Caco-2 (cell line): Measurements from ENCODE around the gene NUB1. TPM values are rescaled to one million over a fixed set of nuclear protein-coding genes. Genes with fewer than 3 reads are reported as not detected.

ENCODE experiments used
- BruUV-seq: library from RNA; stranded (reverse); fragments of 400-500 nt; replicated peaks from 2 replicates; lab custom pipeline; 2021; lab: Mats Ljungman, UMichigan
- CTCF ChIA-PET: fragments of 300-600 bp; sonication (Branson Sonifier 250); formaldehyde crosslinking; loops from one replicate; lab custom pipeline; 2022; ENCODE audit warnings: antibody characterized with exemption; lab: Charles Lee
- POLR2A ChIA-PET: fragments of 300-600 bp; sonication (Branson Sonifier 250); formaldehyde crosslinking; loops from one replicate; lab custom pipeline; 2022; ENCODE audit warnings: antibody characterized with exemption; lab: Charles Lee
- DNase-seq, 2 experiments: peaks; one replicate each; pipeline versions ENCODE4 v3.0.0 to v3.0.0-alpha.2; 2020 to 2022
- H3K27me3 ChIP-seq: replicated peaks from 2 replicates; pipeline ENCODE4 v1.6.0; 2011; ENCODE audit warnings: low read length; ENCODE audit not compliant: control insufficient read depth, insufficient read depth
- H3K36me3 ChIP-seq: 2 replicates; pipeline ENCODE4 v1.5.1; 2011; ENCODE audit warnings: low read length; ENCODE audit not compliant: control insufficient read depth, insufficient read depth
- H3K4me1 ChIP-seq: fragments of 250-450 bp; sonication (Bioruptor Pico); 2 replicates; pipeline ENCODE4 v1.5.1; 2020; ENCODE audit warnings: mild to moderate bottlenecking
- H3K4me3 ChIP-seq: 2 replicates; pipeline ENCODE4 v1.5.1; 2011; ENCODE audit warnings: low read depth, mild to moderate bottlenecking, control low read depth, low read length
- H3K9me3 ChIP-seq: fragments of 250-450 bp; sonication (Bioruptor Pico); 2 replicates; pipeline ENCODE4 v1.5.1; 2020; ENCODE audit warnings: mild to moderate bottlenecking, moderate library complexity
- H3K27ac Mint-ChIP-seq: one replicate; pipeline ENCODE4 v1.8.0; 2022; ENCODE audit warnings: mixed read lengths; ENCODE audit not compliant: unreplicated experiment
- H3K27me3 Mint-ChIP-seq: one replicate; pipeline ENCODE4 v1.8.0; 2022; ENCODE audit warnings: mixed read lengths; ENCODE audit not compliant: insufficient read depth, unreplicated experiment
- H3K36me3 Mint-ChIP-seq: one replicate; pipeline ENCODE4 v1.8.0; 2022; ENCODE audit warnings: mild to moderate bottlenecking, mixed read lengths; ENCODE audit not compliant: insufficient read depth, unreplicated experiment
- H3K4me1 Mint-ChIP-seq: one replicate; pipeline ENCODE4 v1.8.0; 2022; ENCODE audit warnings: low read depth, mixed read lengths; ENCODE audit not compliant: unreplicated experiment
- H3K4me3 Mint-ChIP-seq: one replicate; pipeline ENCODE4 v1.8.0; 2022; ENCODE audit warnings: mild to moderate bottlenecking, moderate library complexity, mixed read lengths; ENCODE audit not compliant: unreplicated experiment
- H3K9me3 Mint-ChIP-seq: one replicate; pipeline ENCODE4 v1.8.0; 2022; ENCODE audit warnings: mixed read lengths; ENCODE audit not compliant: unreplicated experiment
- CTCF ChIP-seq, 2 experiments: fragments of 200-600 bp in 1 of 2; IDR thresholded peaks; 1 replicate in 1 of 2; 2 replicates in 1 of 2; pipeline versions ENCODE4 v1.5.1 to v1.8.0; 2011 to 2022; ENCODE audit warnings: antibody characterized with exemption in 1 of 2, control low read depth in 1 of 2, inconsistent platforms in 1 of 2, low read depth in 1 of 2, low read length in 1 of 2, mild to moderate bottlenecking in 1 of 2, moderate library complexity in 1 of 2; ENCODE audit not compliant: insufficient read depth in 1 of 2, severe bottlenecking in 1 of 2, unreplicated experiment in 1 of 2
- intact Hi-C: fragments of 100-400 bp; cut with micrococcal nuclease; formaldehyde crosslinking; loops from one replicate; pipeline ENCODE4 v1.10.0; 2022; ENCODE audit not compliant: unreplicated experiment
- total RNA-seq: library from RNA; stranded (reverse); gene quantifications from 2 replicates; pipeline ENCODE4 v1.2.3, GENCODE V29; 2022

NUB1 gene
- total RNA-seq, 1 experiment from 2014 or later, result 51.6 TPM

- intact Hi-C loops, result no loop called here
- H3K27ac Mint-ChIP-seq, result no peak overlapping the region
- no peak for TF ChIP-seq CTCF (IDR thresholded peaks at IDR 0.05; ENCODE audit: insufficient read depth in 1 of 2, low read depth in 1 of 2, low read length in 1 of 2, severe bottlenecking in 1 of 2, unreplicated experiment in 1 of 2)
- H3K9me3 ChIP-seq, result no peaks in the 10 kb centered on the region
- no peaks in the 10 kb centered on the region for H3K36me3 Mint-ChIP-seq
- no peaks in the 10 kb centered on the region for H3K4me1 ChIP-seq
- H3K36me3 ChIP-seq, result no peaks in the 10 kb centered on the region
- no peak overlapping the region for H3K4me3 Mint-ChIP-seq
- H3K4me1 Mint-ChIP-seq, result no peaks in the 10 kb centered on the region
- no TSS peak for BruUV-seq
- no peak overlapping the region for H3K4me3 ChIP-seq
- H3K9me3 Mint-ChIP-seq, result no peaks in the 10 kb centered on the region
- CTCF ChIA-PET, result no interaction called here
- no peaks in the 10 kb centered on the region for H3K27me3 ChIP-seq
- H3K27me3 Mint-ChIP-seq, result no peaks in the 10 kb centered on the region
- no peak for DNase-seq
- POLR2A ChIA-PET, result no interaction called here
Observed at GRCh38 chr7:151405588-151405987, 64.0 kb downstream of the NUB1 start.

GRCh38 chr7:151406051-151406875 lies 64.7 kb downstream of the NUB1 start:
- no peak for TF ChIP-seq CTCF (IDR thresholded peaks at IDR 0.05; ENCODE audit: insufficient read depth in 1 of 2, low read depth in 1 of 2, low read length in 1 of 2, severe bottlenecking in 1 of 2, unreplicated experiment in 1 of 2)
- BruUV-seq, result no TSS peak
- Mint-ChIP-seq H3K9me3 (no peaks in the 10 kb centered on the region), H3K4me1 (no peaks in the 10 kb centered on the region), H3K4me3 (no peak overlapping the region), H3K36me3 (no peaks in the 10 kb centered on the region), H3K27ac (no peak overlapping the region), H3K27me3 (no peaks in the 10 kb centered on the region)
- Histone ChIP-seq H3K9me3 (no peaks in the 10 kb centered on the region), H3K27me3 (no peaks in the 10 kb centered on the region), H3K4me3 (no peak overlapping the region), H3K4me1 (no peaks in the 10 kb centered on the region), H3K36me3 (no peaks in the 10 kb centered on the region)
- intact Hi-C loops, result no loop called here
- ChIA-PET CTCF (no interaction called here), POLR2A (no interaction called here)
- no peak for DNase-seq

GRCh38 chr7:151406886-151407583 lies 65.4 kb downstream of the NUB1 start:
- Histone ChIP-seq H3K4me1 (no peaks in the 10 kb centered on the region), H3K9me3 (no peaks in the 10 kb centered on the region), H3K27me3 (no peaks in the 10 kb centered on the region), H3K4me3 (no peak overlapping the region), H3K36me3 (no peaks in the 10 kb centered on the region)
- Mint-ChIP-seq H3K4me1 (no peaks in the 10 kb centered on the region), H3K9me3 (no peaks in the 10 kb centered on the region), H3K4me3 (no peak overlapping the region), H3K27ac (no peak overlapping the region), H3K36me3 (no peaks in the 10 kb centered on the region), H3K27me3 (no peaks in the 10 kb centered on the region)
- intact Hi-C loops, result no loop called here
- no TSS peak for BruUV-seq
- POLR2A ChIA-PET, result no interaction called here
- CTCF ChIA-PET, result no interaction called here
- no peak for TF ChIP-seq CTCF (IDR thresholded peaks at IDR 0.05; ENCODE audit: insufficient read depth in 1 of 2, low read depth in 1 of 2, low read length in 1 of 2, severe bottlenecking in 1 of 2, unreplicated experiment in 1 of 2)
- no peak for DNase-seq
